ENCODE measurements around the gene PLA2G12A. TPM values are rescaled to one million over a fixed set of nuclear protein-coding genes. Genes with fewer than 3 reads are reported as not detected.
A peak's percentile ranks its signal among the peaks of the same experiment; 100 is the strongest.

PLA2G12A gene
- total and polyA plus RNA-seq, 9 of the 15 experiments (the other 6 are each of a cell fraction or from before 2014, with no cell fraction given), result 24.2 to 226 (median 80.5) TPM

DNA sequence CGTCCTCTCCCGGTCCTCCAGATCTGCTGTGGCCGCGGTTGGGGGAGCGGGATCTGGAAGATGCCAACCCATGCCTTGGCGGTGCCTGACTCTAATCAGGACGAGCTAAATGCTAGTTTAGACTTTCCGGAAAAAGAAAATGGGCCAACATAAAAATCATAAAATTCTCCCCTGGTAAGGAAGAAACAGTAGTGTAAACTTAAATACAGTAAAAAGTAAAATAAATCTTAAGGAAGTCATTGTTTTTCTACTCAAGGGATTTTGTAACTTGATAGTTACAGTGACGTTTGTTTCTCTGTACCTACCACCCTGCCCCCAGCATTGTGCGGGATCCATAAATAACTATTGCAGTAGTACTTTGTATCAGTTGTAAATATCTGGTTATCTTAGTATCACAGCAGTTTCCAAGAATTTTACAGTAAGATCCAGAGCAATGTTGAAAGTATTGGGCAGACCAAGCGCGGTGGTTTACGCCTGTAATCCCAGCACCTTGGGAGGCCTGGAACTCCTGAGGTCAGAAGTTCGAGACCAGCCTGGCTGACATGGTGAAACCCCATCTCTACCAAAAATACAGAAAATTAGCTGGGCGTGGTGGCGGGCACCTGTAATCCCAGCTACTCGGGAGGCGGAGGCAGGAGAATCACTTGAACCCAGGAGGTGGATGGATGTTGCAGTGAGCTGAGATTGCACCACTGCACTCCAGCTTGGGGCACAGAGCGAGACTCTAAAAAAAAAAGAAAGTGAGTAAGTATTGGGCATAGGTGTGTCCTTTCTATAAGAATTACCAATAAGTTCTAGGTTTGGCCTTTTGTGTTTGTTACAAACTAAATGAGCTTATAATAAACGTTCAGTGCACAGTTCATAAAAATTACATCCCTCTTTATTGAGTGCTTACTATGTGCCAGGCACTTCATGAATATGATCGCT lies 1.0 kb upstream of the PLA2G12A start (continued):
- TF ChIP-seq, protein P1, sequence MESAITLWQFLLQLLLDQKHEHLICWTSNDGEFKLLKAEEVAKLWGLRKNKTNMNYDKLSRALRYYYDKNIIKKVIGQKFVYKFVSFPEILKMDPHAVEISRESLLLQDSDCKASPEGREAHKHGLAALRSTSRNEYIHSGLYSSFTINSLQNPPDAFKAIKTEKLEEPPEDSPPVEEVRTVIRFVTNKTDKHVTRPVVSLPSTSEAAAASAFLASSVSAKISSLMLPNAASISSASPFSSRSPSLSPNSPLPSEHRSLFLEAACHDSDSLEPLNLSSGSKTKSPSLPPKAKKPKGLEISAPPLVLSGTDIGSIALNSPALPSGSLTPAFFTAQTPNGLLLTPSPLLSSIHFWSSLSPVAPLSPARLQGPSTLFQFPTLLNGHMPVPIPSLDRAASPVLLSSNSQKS (CRISPR knock-in tag; IDR thresholded peaks at IDR 0.05), result no peak
- TF ChIP-seq CHD1 (IDR thresholded peaks at IDR 0.05; ENCODE audit: low read length) (peak; percentile 1), TCF3 (CRISPR knock-in tag; IDR thresholded peaks at IDR 0.05) (0 out of 2 replicates have a peak, but pooled peaks have one; percentile 21), MAFK (IDR thresholded peaks at IDR 0.05; ENCODE audit: low read length) (no peak), MTA2 (IDR thresholded peaks at IDR 0.05; ENCODE audit: low read depth) (no peak), ZNF830 (CRISPR knock-in tag; IDR thresholded peaks at IDR 0.05) (no peak), IRF2 (CRISPR knock-in tag; IDR thresholded peaks at IDR 0.05) (no peak), SMARCA4 (IDR thresholded peaks at IDR 0.05) (no peak; the same call in 1 of the 2 replicates), PHB (CRISPR knock-in tag; IDR thresholded peaks at IDR 0.05) (no peak), ZBTB7A (IDR thresholded peaks at IDR 0.05; ENCODE audit: borderline replicate concordance, control insufficient read depth, low read depth, low read length) (no peak), GABPA (tag; conservative IDR thresholded peaks at IDR 0.05; ENCODE audit: low read depth) (peak; percentile 37), NR2C2 (CRISPR knock-in tag; IDR thresholded peaks at IDR 0.05) (no peak), NR2C2 (tag; IDR thresholded peaks at IDR 0.05) (no peak), ZNF644 (tag; IDR thresholded peaks at IDR 0.05; ENCODE audit: low read depth) (peak; percentile 73; the same call in 1 of the 2 replicates)
- TF ChIP-seq, protein P2, sequence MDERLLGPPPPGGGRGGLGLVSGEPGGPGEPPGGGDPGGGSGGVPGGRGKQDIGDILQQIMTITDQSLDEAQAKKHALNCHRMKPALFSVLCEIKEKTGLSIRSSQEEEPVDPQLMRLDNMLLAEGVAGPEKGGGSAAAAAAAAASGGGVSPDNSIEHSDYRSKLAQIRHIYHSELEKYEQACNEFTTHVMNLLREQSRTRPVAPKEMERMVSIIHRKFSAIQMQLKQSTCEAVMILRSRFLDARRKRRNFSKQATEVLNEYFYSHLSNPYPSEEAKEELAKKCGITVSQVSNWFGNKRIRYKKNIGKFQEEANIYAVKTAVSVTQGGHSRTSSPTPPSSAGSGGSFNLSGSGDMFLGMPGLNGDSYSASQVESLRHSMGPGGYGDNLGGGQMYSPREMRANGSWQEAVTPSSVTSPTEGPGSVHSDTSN (CRISPR knock-in tag; IDR thresholded peaks at IDR 0.05; ENCODE audit: low read depth), result no peak
- TF ChIP-seq, protein P2 (tag; conservative IDR thresholded peaks at IDR 0.05; ENCODE audit: low read depth), result 0 out of 2 replicates have a peak, but pooled peaks have one; percentile 53
- TF ChIP-seq, protein P3, sequence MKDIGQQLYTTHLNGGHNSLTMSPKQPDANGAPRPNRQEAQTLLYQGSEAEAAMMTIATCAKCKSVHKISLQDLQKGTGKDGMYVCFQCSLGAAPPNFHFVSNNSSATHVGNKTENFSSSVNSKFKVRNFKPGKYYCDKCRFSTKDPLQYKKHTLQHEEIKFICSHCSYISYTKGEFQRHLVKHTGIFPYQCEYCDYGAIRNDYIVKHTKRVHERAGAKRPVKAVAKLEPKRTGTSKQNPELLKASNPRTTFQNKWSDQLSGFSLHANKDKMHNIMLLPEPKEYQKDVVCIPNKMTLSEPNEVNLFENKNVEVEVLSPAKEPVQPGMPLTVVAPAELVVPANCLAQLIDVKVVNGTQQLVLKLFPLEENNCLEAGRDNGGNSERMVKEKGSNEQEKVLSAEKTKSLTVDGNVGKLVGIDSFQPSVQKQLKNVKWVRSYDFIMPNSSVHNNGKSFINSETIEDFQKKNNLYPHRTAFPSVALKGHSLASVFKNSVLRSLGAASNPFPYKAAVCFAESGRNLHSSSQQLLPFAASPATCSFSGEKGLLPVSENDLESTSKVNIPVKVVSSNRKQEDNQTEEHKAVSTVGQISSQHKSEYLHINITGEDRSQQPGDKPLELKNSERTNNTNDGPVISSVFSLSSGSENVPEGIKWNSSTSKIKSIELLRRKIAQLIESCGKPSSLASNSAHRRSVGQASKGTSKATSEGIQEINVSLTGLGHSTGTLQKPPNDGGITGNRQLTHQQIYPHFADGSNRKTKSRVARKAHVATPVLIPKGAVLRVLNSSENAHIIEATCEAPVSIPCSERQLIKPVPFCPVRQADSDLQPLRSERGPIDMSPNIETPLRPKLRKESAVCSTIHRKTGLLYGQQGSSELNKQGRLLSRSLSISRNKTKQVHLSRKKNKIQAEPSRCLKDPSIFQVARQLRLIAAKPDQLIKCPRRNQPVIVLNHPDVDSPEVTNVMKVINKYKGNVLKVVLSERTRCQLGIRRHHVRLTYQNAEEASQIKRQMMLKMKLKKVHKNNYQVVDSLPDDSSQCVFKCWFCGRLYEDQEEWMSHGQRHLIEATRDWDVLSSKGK (CRISPR knock-in tag; IDR thresholded peaks at IDR 0.05), result no peak
- TF ChIP-seq, protein P4, sequence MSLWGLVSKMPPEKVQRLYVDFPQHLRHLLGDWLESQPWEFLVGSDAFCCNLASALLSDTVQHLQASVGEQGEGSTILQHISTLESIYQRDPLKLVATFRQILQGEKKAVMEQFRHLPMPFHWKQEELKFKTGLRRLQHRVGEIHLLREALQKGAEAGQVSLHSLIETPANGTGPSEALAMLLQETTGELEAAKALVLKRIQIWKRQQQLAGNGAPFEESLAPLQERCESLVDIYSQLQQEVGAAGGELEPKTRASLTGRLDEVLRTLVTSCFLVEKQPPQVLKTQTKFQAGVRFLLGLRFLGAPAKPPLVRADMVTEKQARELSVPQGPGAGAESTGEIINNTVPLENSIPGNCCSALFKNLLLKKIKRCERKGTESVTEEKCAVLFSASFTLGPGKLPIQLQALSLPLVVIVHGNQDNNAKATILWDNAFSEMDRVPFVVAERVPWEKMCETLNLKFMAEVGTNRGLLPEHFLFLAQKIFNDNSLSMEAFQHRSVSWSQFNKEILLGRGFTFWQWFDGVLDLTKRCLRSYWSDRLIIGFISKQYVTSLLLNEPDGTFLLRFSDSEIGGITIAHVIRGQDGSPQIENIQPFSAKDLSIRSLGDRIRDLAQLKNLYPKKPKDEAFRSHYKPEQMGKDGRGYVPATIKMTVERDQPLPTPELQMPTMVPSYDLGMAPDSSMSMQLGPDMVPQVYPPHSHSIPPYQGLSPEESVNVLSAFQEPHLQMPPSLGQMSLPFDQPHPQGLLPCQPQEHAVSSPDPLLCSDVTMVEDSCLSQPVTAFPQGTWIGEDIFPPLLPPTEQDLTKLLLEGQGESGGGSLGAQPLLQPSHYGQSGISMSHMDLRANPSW (CRISPR knock-in tag; IDR thresholded peaks at IDR 0.05), result no peak

Data from K562 (cell line).